Left lobe of liver (tissue), 2 donors: ENCODE measurements around the gene KCNH8. TPM values are rescaled to one million over a fixed set of nuclear protein-coding genes. Genes with fewer than 3 reads are reported as not detected.

Source experiments
- ATAC-seq: fragments of 200-7000 bp; cut with Tn5 transposase; one replicate; pipeline ENCODE4 v1.9.1; 2020; ENCODE audit warnings: mild to moderate bottlenecking, moderate library complexity
- DNase-seq: peaks from one replicate; pipeline ENCODE4 v3.0.0-alpha.2; 2020; ENCODE audit warnings: low spot score
- total RNA-seq: library from RNA; stranded (reverse); gene quantifications from one replicate; pipeline ENCODE4 v1.2.1, GENCODE V29; 2021
- donor health status: DM: no; HTN: no; CAD: no; lungs with moderate emphysema.
- donor health status: DM: no; HTN: yes; CAD: no.

The KCNH8 gene
- total RNA-seq, 1 donor from 2014 or later = not detected

DNA sequence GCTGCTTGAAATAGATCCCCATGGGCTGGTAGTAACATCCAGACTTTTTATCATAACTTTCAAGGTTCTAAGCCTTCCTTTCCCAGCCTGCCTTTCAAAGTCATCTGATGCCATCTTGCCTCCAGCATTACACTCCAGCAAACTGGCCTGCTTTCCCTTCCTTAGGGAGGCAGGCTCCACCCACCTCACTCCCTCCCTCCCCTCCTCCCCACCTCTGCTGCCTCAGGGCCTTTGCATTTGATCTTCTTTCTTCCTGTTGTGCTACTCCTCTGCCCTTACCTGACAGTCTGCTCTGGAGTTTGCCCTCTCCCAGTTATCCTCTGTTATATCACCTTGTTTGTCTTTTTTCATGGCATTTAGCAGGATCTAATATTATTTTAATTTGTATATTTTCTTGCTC lies 319.5 kb downstream of the KCNH8 start:
- ATAC-seq = no peak
- no peak for DNase-seq

DNA sequence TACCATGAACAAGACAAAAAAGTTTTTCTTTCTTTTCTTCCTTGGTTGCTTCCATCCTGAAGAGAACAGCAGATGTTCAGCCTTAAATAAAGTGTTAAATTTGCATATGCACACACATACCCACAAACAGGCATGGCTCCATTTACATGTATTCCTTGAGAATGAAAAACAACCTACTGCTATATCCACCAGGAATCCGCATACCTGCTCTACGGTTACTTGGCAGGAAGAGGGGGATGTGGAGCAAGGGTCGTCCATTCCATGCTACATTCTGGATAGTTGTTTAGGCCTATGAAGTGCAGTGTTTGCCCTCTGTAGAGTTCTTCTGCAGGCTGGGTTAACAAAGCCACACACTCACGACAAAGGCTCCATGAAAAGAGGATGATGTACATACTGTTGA lies 322.8 kb downstream of the KCNH8 start:
- ATAC-seq (no peak), DNase-seq (no peak)

- DNase-seq = no peak
- ATAC-seq = no peak
These were observed 325.8 kb downstream of the KCNH8 start for GRCh38 chr3:19473971-19474580.

- DNase-seq = no peak
- no peak for ATAC-seq
These were observed 328.0 kb downstream of the KCNH8 start for GRCh38 chr3:19476281-19476680.

DNA sequence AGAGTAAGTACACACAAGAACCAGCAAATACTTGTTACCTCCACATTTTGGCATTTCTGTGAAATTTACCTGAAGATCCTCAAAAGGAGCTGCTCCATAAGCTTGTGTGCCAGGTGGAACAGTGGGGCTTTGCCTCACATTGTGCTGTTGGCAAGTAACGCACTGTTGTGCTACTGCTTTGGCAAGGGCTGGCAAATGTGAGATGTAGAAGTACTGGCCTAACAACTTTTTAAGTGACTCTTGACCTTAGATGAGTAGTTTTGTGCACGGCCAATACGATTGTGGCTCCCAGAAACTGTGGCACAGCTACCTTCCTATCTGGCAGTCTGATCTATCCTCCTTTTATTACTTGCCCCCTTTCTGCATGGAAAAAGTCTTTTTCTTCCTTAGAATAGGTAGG lies 337.0 kb downstream of the KCNH8 start:
- ATAC-seq (no peak), DNase-seq (no peak)

DNA sequence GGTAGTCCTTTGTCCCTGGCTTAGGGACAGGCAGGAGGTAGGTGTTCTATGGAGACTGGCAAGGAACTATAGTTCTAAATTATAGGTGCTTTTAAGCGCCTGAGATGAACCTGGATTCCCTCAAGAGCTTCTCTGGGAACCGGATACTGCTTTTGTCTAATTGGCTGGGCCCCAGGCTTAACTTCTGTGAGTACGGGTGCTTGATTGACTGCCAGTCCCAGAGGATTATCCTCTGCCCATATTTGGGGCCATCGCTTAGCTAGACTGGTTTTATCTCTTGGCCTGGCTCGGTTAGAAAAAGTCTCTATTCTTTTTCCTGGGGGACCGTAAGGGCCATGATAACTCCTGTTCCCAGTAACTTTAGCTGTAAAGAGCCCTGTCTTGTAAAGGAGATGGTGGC lies 339.1 kb downstream of the KCNH8 start:
- ATAC-seq = no peak

GRCh38 chr3:19488939-19489338 lies 340.6 kb downstream of the KCNH8 start:
- no peak for ATAC-seq
- no peak for DNase-seq

More for the DNA sequence above, 339.1 kb downstream of the KCNH8 start:
- DNase-seq = no peak

GRCh38 chr3:19489936-19490335 lies 341.6 kb downstream of the KCNH8 start:
- DNase-seq (no peak), ATAC-seq (no peak)

DNA sequence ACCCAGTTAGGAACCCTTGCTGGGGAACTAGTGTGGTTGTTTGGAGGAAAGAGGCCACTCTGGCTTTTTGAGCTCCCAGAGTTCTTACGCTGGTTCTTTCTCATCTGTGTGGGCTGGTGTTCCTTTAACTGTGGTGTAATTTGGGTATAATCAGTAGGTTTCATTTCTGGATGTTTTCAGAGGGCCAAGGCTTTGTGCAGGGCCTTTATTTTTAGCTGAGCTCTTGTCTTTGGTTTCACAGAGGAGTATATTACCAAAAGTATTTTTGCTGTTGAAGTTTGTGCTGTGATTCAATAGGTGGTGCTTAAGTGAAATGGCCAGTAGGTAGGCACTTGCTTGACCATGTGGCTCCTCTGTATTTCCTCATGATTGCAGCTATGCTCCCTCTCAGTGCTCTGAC lies 357.9 kb downstream of the KCNH8 start:
- ATAC-seq = no peak
- DNase-seq = no peak

DNA sequence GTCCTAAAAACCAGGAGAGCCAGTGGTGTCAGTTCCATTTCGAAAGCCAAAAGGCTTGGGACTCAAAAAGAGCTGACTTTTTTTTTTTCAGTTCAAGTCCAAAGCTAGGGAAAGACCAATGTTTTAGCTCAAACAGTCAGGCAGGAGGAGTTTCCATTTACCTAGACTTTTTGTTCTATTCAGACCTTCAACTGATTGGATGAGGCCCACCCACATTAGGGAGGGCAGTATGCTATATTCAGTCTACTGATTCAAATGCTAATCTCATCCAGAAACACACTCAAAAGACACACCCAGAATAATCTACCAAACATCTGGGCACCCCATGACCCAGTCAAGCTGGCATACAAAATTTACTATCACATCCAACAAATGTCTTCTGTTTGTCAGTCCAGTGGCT lies 374.0 kb downstream of the KCNH8 start:
- no peak for ATAC-seq
- no peak for DNase-seq

DNA sequence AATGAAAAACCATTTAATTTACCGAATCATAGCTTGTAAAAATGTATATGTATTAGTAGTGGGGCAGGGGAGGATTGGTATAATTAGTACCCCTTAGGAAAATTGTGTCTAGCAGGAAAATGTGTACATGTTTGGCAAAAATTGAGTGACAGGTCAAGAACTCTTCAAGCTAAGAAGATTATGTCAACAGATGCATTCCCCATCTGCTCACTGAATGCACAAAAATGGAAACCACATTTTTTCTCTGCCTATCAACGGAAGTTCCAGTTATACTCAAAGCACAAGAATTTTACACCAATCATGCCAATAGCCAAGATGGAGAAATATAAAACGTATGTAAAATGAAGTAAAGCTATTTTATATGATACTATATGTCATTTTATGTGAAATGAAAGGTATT lies 377.8 kb downstream of the KCNH8 start:
- ATAC-seq (no peak), DNase-seq (no peak)

GRCh38 chr3:19527746-19528145 lies 379.4 kb downstream of the KCNH8 start:
- no peak for ATAC-seq
- no peak for DNase-seq

DNA sequence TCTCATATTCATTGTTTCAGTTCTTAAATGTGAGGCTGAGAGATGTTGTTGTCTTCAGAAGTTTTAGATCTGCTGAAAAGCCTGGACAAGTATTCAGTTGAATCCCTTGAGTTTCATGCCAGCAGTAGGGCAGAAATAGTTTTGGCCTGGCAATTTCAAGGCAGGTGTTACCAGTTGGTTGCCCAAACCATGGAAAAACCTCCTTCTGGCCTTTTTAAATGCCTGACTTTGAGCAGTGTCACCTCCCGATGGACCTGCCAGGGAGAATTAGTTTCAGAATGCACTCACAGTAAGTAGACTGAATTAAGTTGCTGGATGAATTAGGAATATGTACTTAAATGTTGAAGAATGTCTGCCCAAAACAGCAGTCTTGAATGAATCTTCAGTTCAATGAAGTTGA lies 383.1 kb downstream of the KCNH8 start:
- no peak for DNase-seq
- ATAC-seq = no peak

DNA sequence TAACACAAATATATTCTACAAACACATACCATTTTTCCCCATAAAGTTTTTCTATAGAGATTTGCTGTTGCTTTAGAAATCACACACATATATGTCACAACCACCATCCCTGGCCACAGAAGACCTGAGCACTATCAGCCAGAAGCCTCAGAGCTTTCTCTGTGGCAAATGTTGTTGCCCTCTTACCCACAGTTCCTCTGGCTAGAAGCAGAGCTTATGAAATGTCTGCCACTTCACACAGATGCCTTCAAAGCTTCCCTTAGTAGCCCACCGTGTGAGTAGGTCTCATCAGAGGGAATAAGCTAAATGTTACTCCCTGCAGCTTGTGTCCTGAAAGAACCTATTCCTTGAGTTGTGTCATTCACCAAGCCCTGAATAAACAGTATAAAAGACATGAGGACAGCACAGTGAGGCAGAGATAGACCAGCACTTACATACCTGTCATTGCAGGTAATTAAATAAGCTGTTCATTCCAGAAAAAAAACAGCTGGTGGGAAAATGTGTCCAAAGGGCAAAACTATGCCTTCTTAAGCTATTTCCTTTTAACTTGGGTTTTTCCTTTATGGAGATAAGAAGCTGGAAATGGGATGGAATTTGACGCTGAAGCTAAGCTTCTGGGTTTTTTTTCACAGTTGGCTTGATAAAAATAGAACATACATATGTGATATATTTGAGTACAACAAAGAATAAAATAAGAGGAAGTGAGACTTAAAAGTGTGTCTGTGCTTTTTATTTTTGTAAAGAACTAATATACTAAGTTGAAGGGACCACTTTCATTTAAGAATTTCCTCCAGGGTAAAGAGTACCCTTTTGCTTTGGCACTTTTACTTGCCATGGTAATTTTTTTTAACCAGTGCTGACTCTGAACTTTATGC lies 391.4 kb downstream of the KCNH8 start:
- ATAC-seq = no peak
- no peak for DNase-seq

DNA sequence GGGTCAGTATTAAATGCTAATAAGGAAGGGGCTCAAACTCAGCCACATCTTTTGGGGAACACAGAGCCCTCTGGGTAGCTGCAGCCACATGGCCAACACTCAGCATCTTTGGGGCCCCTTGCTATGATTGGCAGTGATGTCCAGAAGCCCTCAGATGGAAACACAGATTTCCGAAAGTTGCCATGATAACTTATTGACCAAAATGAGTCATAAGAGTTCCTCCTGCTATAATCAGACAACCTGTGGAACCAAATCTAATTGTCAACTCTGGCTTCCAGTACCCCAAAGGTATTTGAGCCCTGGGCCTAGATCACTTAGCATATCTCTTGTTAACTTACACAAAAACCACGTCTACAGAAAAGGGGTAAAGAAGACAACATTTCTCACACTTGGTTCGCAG lies 392.2 kb downstream of the KCNH8 start:
- DNase-seq (no peak), ATAC-seq (no peak)

DNA sequence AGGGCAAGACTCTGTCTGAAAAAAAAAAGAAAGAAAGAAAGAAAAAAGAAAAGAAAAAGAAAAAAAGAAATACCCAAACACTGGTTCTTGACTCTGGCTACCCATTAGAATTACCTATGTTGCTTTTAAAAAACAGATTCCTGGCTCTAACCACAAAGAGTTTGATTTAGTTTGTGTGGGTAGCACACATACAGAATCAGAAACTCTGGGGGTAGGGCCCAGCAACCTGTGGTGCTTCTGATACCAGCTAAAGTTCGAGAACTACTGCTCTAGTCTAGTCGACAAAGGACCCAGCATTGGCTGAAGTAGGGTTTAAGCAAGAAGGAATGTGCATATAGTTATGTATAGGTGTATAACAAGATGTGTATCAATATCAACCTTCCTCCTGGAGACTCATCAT lies 393.0 kb downstream of the KCNH8 start:
- no peak for ATAC-seq
- DNase-seq = no peak

DNA sequence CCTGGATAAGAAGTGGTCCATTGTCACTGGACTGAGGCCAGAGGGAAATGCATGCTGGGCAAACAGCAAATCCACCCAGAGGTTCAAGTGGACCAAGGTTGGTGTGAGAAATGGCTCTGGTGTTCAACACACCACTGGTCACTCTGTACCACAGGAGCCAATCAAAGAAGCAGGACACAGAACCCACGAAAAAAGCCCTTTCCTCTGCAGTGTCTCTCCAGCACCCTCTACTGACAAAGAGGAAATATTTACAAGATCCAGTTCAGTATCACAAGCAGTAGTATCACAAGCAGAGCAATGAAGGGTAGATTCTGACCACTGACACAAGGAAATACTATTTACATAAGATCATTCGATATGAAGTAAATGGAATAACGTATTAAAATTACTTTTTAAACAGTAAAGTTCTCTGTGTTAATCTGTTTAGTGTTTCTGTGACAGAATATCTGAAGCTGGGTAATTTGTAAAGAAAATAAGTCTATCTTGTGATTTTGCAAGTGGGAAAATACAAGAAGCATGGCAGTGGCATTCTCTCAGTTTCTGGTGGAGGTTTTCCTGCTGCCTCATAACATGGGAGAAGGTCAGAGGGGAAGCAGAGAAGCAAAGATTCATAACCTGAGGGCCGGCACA lies 395.0 kb downstream of the KCNH8 start:
- no peak for DNase-seq

GRCh38 chr3:19547665-19548464 lies 399.6 kb downstream of the KCNH8 start:
- ATAC-seq = no peak
- DNase-seq = no peak

More for the DNA sequence above, 395.0 kb downstream of the KCNH8 start:
- ATAC-seq = peak; percentile 62

DNA sequence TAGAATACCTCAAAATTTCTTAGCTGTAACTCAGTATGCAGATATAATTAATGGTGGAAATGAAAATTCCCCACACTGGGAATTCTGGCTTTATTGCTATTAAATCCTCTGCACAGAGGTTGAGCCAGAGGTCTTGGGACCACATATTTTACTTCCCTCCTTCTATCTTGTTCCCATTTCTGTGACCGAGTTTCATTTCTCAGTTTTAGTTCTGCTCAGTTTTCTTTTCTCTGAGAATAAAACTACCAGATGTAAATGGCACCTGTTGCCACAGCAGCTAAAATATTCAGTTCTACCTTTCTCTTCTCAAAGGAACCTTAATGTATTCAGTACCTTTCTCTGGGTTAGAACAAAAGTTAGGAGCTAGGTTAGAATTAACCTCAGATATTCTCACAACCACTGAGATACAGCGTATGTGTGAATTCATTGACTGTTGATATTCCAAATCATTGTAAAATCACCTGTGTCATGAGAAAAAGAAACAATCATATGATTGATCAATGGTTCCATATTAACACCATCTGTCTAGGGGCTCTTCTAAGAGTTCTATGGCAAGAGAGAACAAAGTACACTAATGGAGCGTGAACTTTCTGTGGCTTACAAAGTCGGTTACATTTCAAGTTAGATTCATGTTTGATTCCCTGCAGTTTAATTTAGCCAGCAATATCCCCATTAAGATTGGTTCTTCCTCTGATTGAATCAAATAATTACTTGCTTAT lies 411.6 kb downstream of the KCNH8 start:
- ATAC-seq (no peak), DNase-seq (no peak)

GRCh38 chr3:19573644-19574043 lies 425.3 kb downstream of the KCNH8 start:
- ATAC-seq (no peak), DNase-seq (no peak)

DNA sequence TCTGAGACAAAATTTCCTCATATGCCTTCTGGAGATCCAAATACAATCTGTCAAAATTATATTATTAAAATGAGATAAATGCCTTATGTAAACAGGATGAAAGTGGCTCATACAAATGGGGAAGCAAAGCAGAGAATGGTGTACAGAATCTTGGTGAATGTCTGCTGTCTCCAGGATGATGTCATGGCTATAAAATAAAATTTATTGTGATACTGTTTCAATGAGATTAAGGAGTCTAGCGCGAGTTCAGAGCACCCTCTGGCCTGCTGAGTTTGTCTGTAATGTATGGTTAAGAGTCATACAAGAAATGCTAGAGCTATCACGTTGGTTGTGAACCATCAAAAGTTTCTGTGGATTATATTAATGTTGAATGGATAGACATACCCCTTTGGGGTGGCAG lies 426.0 kb downstream of the KCNH8 start:
- ATAC-seq = no peak
- DNase-seq = no peak
